ENCODE measurements around the gene COL6A3.

Gene COL6A3

DNA sequence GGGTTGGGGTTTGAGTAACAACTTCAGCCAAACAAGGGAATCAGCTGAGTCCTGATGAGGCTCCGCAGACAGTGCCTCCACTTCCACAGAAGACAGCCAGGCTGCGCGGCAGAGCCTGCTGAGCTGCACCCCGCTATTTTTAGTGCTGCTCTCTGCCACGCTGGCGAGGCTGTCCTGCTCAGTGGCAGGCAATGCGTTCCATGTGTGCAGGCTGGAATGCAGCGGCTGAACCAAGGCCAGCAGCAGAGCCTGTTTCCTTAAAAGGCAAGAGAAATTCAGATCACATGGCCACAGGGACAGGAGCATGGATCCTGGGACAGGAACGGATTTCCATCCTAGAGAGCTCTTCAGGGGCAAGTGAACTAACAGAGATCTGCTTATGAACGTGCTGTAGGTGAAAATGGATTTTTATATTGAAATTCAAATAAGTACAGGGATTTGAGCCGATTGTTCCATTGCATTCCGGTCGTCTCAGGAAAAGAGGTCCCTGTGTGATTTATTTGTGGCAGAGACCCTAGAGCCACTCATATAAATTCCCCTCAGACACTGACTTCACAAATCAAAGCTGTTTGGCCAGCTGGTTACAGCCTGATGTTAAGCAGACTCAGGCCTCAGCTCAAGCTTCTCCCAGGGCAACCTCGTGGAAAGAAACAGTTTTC, 98.7 kb downstream of the COL6A3 start:
- Histone ChIP-seq H3K4me2 (ENCODE audit: low read length) (no peak overlapping the region), H3F3A (ENCODE audit: control insufficient read depth, insufficient read depth) (no peaks in the 10 kb centered on the region), H3K36me3 (ENCODE audit: control insufficient read depth, low read length) (no peaks in the 10 kb centered on the region), H3K27ac (ENCODE audit: low read depth, low read length) (no peak overlapping the region), H3K9me3 (ENCODE audit: control insufficient read depth, insufficient read depth, low read length) (no peaks in the 10 kb centered on the region), H4K20me1 (ENCODE audit: control insufficient read depth, insufficient read depth, low read depth, low read length) (no peaks in the 10 kb centered on the region), H3K4me1 (ENCODE audit: control insufficient read depth, low read length) (no peaks in the 10 kb centered on the region), H3K4me3 (ENCODE audit: low read length) (no peak overlapping the region), H3K9me2 (replicated peaks; ENCODE audit: control insufficient read depth, low read length) (no peaks in the 10 kb centered on the region), H3K79me2 (ENCODE audit: control insufficient read depth, low read length) (no peaks in the 10 kb centered on the region), H3K27me3 (ENCODE audit: control insufficient read depth, low read length) (no peaks in the 10 kb centered on the region)
- TF ChIP-seq, protein P1, sequence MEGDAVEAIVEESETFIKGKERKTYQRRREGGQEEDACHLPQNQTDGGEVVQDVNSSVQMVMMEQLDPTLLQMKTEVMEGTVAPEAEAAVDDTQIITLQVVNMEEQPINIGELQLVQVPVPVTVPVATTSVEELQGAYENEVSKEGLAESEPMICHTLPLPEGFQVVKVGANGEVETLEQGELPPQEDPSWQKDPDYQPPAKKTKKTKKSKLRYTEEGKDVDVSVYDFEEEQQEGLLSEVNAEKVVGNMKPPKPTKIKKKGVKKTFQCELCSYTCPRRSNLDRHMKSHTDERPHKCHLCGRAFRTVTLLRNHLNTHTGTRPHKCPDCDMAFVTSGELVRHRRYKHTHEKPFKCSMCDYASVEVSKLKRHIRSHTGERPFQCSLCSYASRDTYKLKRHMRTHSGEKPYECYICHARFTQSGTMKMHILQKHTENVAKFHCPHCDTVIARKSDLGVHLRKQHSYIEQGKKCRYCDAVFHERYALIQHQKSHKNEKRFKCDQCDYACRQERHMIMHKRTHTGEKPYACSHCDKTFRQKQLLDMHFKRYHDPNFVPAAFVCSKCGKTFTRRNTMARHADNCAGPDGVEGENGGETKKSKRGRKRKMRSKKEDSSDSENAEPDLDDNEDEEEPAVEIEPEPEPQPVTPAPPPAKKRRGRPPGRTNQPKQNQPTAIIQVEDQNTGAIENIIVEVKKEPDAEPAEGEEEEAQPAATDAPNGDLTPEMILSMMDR (IDR thresholded peaks at IDR 0.05; ENCODE audit: low read depth, low read length, poor library complexity, severe bottlenecking), result no peak
- no peak for TF ChIP-seq EZH2phosphoT487 (IDR thresholded peaks at IDR 0.05; ENCODE audit: borderline replicate concordance, low read length)

DNA sequence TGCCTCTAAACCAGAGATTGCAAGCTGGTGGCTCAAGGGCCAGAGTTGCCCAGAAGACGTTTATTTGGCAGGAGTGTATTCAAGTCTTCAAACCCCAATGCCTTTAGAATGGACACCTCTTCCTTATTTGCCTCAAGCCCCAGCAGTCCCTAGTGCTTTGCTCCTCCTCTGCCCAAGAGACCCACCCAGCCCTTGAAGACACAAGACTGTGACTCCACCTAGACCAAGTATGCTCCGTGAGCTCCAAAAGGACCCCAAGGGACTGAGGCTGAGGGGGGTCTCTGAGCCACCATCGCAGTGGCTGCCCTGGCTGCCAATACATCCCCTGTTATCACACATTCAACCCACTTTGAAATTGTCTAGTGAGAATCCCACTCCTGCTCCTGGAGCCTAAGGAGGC, 99.3 kb downstream of the COL6A3 start:
- H3K27ac ChIP-seq (ENCODE audit: low read depth, low read length), result no peak overlapping the region
- TF ChIP-seq, protein P1 (IDR thresholded peaks at IDR 0.05; ENCODE audit: low read depth, low read length, poor library complexity, severe bottlenecking), result no peak
- no peak for TF ChIP-seq EZH2phosphoT487 (IDR thresholded peaks at IDR 0.05; ENCODE audit: borderline replicate concordance, low read length)

DNA sequence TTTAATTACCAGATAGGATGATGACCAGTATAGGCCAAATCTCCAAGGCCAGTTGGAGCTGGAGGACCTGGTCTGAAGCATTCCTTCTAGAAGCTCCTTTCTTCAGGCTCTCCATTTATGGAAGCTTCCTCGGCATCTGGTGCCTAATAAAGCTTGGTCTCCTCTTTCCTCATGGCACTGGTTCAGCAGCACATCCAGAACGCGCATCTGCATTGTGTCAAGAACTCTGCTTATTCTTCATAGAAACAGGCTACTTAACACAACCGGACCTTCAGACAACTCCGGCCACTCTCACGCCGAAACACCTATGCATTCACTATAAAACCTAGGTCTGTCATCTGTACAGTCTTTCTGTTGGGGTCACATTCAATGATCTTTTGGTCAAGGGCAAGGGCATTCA, 99.8 kb downstream of the COL6A3 start:
- TF ChIP-seq EZH2phosphoT487 (IDR thresholded peaks at IDR 0.05; ENCODE audit: borderline replicate concordance, low read length), result no peak
- TF ChIP-seq, protein P1 (IDR thresholded peaks at IDR 0.05; ENCODE audit: low read depth, low read length, poor library complexity, severe bottlenecking), result no peak
- Histone ChIP-seq H3K79me2 (ENCODE audit: control insufficient read depth, low read length) (no peaks in the 10 kb centered on the region), H4K20me1 (ENCODE audit: control insufficient read depth, insufficient read depth, low read depth, low read length) (no peaks in the 10 kb centered on the region), H3K9me2 (replicated peaks; ENCODE audit: control insufficient read depth, low read length) (no peaks in the 10 kb centered on the region), H3K4me1 (ENCODE audit: control insufficient read depth, low read length) (no peaks in the 10 kb centered on the region), H3K4me2 (ENCODE audit: low read length) (no peak overlapping the region), H3K27ac (ENCODE audit: low read depth, low read length) (no peak overlapping the region), H3F3A (ENCODE audit: control insufficient read depth, insufficient read depth) (no peaks in the 10 kb centered on the region), H3K4me3 (ENCODE audit: low read length) (no peak overlapping the region), H3K9me3 (ENCODE audit: control insufficient read depth, insufficient read depth, low read length) (no peaks in the 10 kb centered on the region), H3K27me3 (ENCODE audit: control insufficient read depth, low read length) (no peaks in the 10 kb centered on the region), H3K36me3 (ENCODE audit: control insufficient read depth, low read length) (no peaks in the 10 kb centered on the region)

More for the DNA sequence above, 99.3 kb downstream of the COL6A3 start:
- no peaks in the 10 kb centered on the region for H3K4me1 ChIP-seq (ENCODE audit: control insufficient read depth, low read length)
- H3K36me3 ChIP-seq (ENCODE audit: control insufficient read depth, low read length), result no peaks in the 10 kb centered on the region
- no peaks in the 10 kb centered on the region for H3K27me3 ChIP-seq (ENCODE audit: control insufficient read depth, low read length)
- H4K20me1 ChIP-seq (ENCODE audit: control insufficient read depth, insufficient read depth, low read depth, low read length), result no peaks in the 10 kb centered on the region
- no peaks in the 10 kb centered on the region for H3K79me2 ChIP-seq (ENCODE audit: control insufficient read depth, low read length)
- H3K9me3 ChIP-seq (ENCODE audit: control insufficient read depth, insufficient read depth, low read length), result no peaks in the 10 kb centered on the region
- H3K4me2 ChIP-seq (ENCODE audit: low read length), result no peak overlapping the region
- H3K4me3 ChIP-seq (ENCODE audit: low read length), result no peak overlapping the region
- no peaks in the 10 kb centered on the region for H3K9me2 ChIP-seq (replicated peaks; ENCODE audit: control insufficient read depth, low read length)
- no peaks in the 10 kb centered on the region for H3F3A ChIP-seq (ENCODE audit: control insufficient read depth, insufficient read depth)

All from DOHH2 (cell line).